IMR-90 (cell line): ENCODE data around the gene STAT1. TPM values are rescaled to one million over a fixed set of nuclear protein-coding genes. Genes with fewer than 3 reads are reported as not detected.
A peak's percentile ranks its signal among the peaks of the same experiment; 100 is the strongest.

Experiments used
- ATAC-seq: fragments of 200-7000 bp; cut with Tn5 transposase; 2 replicates; pipeline ENCODE4 v1.9.1; 2020; ENCODE audit warnings: low read depth, mild to moderate bottlenecking, moderate library complexity
- BruUV-seq: library from RNA; stranded (reverse); fragments of 400-500 nt; replicated peaks from 2 replicates; lab custom pipeline; 2021; lab: Mats Ljungman, UMichigan
- CTCF ChIA-PET: fragments of 300-600 bp; formaldehyde crosslinking; extraction: SDS; loops from one replicate; lab custom pipeline; 2021; ENCODE audit warnings: antibody characterized with exemption; lab: Yijun Ruan, JAX
- POLR2A ChIA-PET: fragments of 300-600 bp; sonication (Branson Sonifier 250); formaldehyde crosslinking; loops from one replicate; lab custom pipeline; 2022; ENCODE audit warnings: antibody characterized with exemption; ENCODE audit not compliant: unreplicated experiment; lab: Charles Lee
- DNase-seq: peaks from one replicate; pipeline ENCODE4 v3.0.0; 2013
- H2AFZ ChIP-seq: replicated peaks from 2 replicates; pipeline ENCODE3; 2013; ENCODE audit warnings: low read length, mild to moderate bottlenecking; ENCODE audit not compliant: poor library complexity
- H2AK5ac ChIP-seq: 2 replicates; pipeline ENCODE4 v1.6.1; 2013; ENCODE audit warnings: low read depth, low read length, inconsistent platforms
- H2AK9ac ChIP-seq: replicated peaks from 2 replicates; pipeline ENCODE3; 2013; ENCODE audit warnings: mild to moderate bottlenecking, low read depth, low read length, moderate library complexity; ENCODE audit not compliant: poor library complexity
- H2BK120ac ChIP-seq: 2 replicates; pipeline ENCODE4 v1.6.1; 2013; ENCODE audit warnings: low read depth, low read length, inconsistent platforms
- H2BK15ac ChIP-seq: 3 replicates; pipeline ENCODE4 v1.6.1; 2013; ENCODE audit warnings: low read depth, low read length, inconsistent platforms
- H2BK20ac ChIP-seq: 2 replicates; pipeline ENCODE4 v1.6.1; 2013; ENCODE audit warnings: low read depth, mild to moderate bottlenecking, inconsistent platforms, low read length, moderate library complexity
- H2BK5ac ChIP-seq: 2 replicates; pipeline ENCODE4 v1.6.1; 2013; ENCODE audit warnings: mild to moderate bottlenecking, low read depth, low read length, inconsistent platforms; ENCODE audit not compliant: poor library complexity, severe bottlenecking
- H3K14ac ChIP-seq: replicated peaks from 2 replicates; pipeline ENCODE4 v1.6.1; 2013; ENCODE audit warnings: low read depth, low read length, inconsistent platforms
- H3K18ac ChIP-seq: 2 replicates; pipeline ENCODE4 v1.6.1; 2013; ENCODE audit warnings: low read depth, low read length, control low read depth
- H3K23ac ChIP-seq: 2 replicates; pipeline ENCODE4 v1.6.1; 2013; ENCODE audit warnings: low read depth, low read length, inconsistent platforms
- H3K27ac ChIP-seq: 2 replicates; pipeline ENCODE4 v1.5.1; 2013; ENCODE audit warnings: mild to moderate bottlenecking, control low read depth, low read length; ENCODE audit not compliant: insufficient read depth
- H3K27me3 ChIP-seq: 2 replicates; pipeline ENCODE4 v1.6.1; 2013; ENCODE audit warnings: low read length; ENCODE audit not compliant: control insufficient read depth, insufficient read depth
- H3K36me3 ChIP-seq: 2 replicates; pipeline ENCODE4 v1.6.1; 2013; ENCODE audit warnings: low read length, mixed read lengths; ENCODE audit not compliant: control insufficient read depth, insufficient read depth
- H3K4ac ChIP-seq: 2 replicates; pipeline ENCODE4 v1.6.1; 2013; ENCODE audit warnings: low read depth, low read length, inconsistent platforms
- H3K4me1 ChIP-seq: 2 replicates; pipeline ENCODE4 v1.6.1; 2013; ENCODE audit warnings: low read length, mixed read lengths; ENCODE audit not compliant: control insufficient read depth, insufficient read depth
- H3K4me2 ChIP-seq: 2 replicates; pipeline ENCODE4 v1.6.1; 2013; ENCODE audit warnings: low read depth, mild to moderate bottlenecking, control low read depth, low read length, moderate library complexity
- H3K4me3 ChIP-seq: 2 replicates; pipeline ENCODE4 v1.5.1; 2013; ENCODE audit warnings: low read depth, mild to moderate bottlenecking, control low read depth, low read length, moderate library complexity; ENCODE audit not compliant: insufficient read depth
- H3K56ac ChIP-seq: 2 replicates; pipeline ENCODE4 v1.6.1; 2013; ENCODE audit warnings: low read length, inconsistent platforms; ENCODE audit not compliant: insufficient read depth; ENCODE audit errors: extremely low read depth
- H3K79me1 ChIP-seq, 2 experiments: 2 replicates each; pipeline ENCODE4 v1.6.1; 2013; ENCODE audit warnings: low read length in 2 of 2, inconsistent platforms in 1 of 2, low read depth in 1 of 2
- H3K9ac ChIP-seq: 2 replicates; pipeline ENCODE4 v1.6.1; 2013; ENCODE audit warnings: low read depth, low read length, control low read depth
- H3K9me1 ChIP-seq: 2 replicates; pipeline ENCODE4 v1.6.1; 2013; ENCODE audit warnings: low read length, inconsistent platforms; ENCODE audit not compliant: insufficient read depth
- H3K9me3 ChIP-seq: 2 replicates; pipeline ENCODE4 v1.6.1; 2013; ENCODE audit warnings: low read length; ENCODE audit not compliant: control insufficient read depth, insufficient read depth
- H4K20me1 ChIP-seq: 2 replicates; pipeline ENCODE4 v1.6.1; 2013; ENCODE audit warnings: low read length, inconsistent platforms; ENCODE audit not compliant: insufficient read depth
- H4K5ac ChIP-seq: 2 replicates; pipeline ENCODE4 v1.6.1; 2013; ENCODE audit warnings: mild to moderate bottlenecking, low read depth, low read length, control low read depth
- H4K8ac ChIP-seq, 2 experiments: 2 replicates each; pipeline ENCODE4 v1.6.1; 2013; ENCODE audit warnings: low read depth in 2 of 2, low read length in 2 of 2, control low read depth in 1 of 2, inconsistent platforms in 1 of 2
- H4K91ac ChIP-seq: 2 replicates; pipeline ENCODE4 v1.6.1; 2013; ENCODE audit warnings: low read depth, low read length, inconsistent platforms; ENCODE audit not compliant: insufficient read depth
- BHLHE40 ChIP-seq: fragments of 150-350 bp; IDR thresholded peaks from 2 replicates; pipeline ENCODE4 v1.6.1; 2016; ENCODE audit warnings: mild to moderate bottlenecking, low read depth, low read length
- CEBPB ChIP-seq: IDR thresholded peaks from 2 replicates; pipeline ENCODE4 v1.6.1; 2012; ENCODE audit warnings: low read depth, low read length, improper control_type of control experiment
- CHD1 ChIP-seq: IDR thresholded peaks from 2 replicates; pipeline ENCODE4 v1.6.1; 2012; ENCODE audit warnings: low read depth, low read length, improper control_type of control experiment
- CTCF ChIP-seq: conservative IDR thresholded peaks from 2 replicates; pipeline ENCODE4 v1.5.1; 2012; ENCODE audit warnings: mild to moderate bottlenecking, low read depth, low read length, improper control_type of control experiment
- ELK1 ChIP-seq: fragments of 150-350 bp; IDR thresholded peaks from 2 replicates; pipeline ENCODE4 v1.6.1; 2016; ENCODE audit warnings: low read depth, mild to moderate bottlenecking, low read length, moderate library complexity, borderline replicate concordance
- MAFK ChIP-seq: IDR thresholded peaks from 2 replicates; pipeline ENCODE4 v1.6.1; 2012; ENCODE audit warnings: low read depth, low read length, improper control_type of control experiment
- MAZ ChIP-seq: IDR thresholded peaks from 2 replicates; pipeline ENCODE4 v1.6.1; 2012; ENCODE audit warnings: low read depth, mild to moderate bottlenecking, low read length, improper control_type of control experiment, moderate library complexity, borderline replicate concordance
- NFE2L2 ChIP-seq: fragments of 150-350 bp; IDR thresholded peaks from 2 replicates; pipeline ENCODE4 v1.6.1; 2016; ENCODE audit warnings: low read depth, mild to moderate bottlenecking, low read length
- RAD21 ChIP-seq: IDR thresholded peaks from 2 replicates; pipeline ENCODE4 v1.6.1; 2012; ENCODE audit warnings: low read length, improper control_type of control experiment
- RCOR1 ChIP-seq: IDR thresholded peaks from 2 replicates; pipeline ENCODE4 v1.6.1; 2012; ENCODE audit warnings: mild to moderate bottlenecking, low read length, improper control_type of control experiment; ENCODE audit not compliant: insufficient replicate concordance
- RFX5 ChIP-seq: IDR thresholded peaks from 2 replicates; pipeline ENCODE4 v1.8.0; 2012; ENCODE audit warnings: low read depth, mild to moderate bottlenecking, low read length, moderate library complexity
- SMC3 ChIP-seq: fragments of 150-350 bp; IDR thresholded peaks from 2 replicates; pipeline ENCODE4 v1.6.1; 2016; ENCODE audit warnings: low read depth, mild to moderate bottlenecking, antibody characterized with exemption, low read length, moderate library complexity
- USF2 ChIP-seq: fragments of 150-350 bp; IDR thresholded peaks from 2 replicates; pipeline ENCODE4 v1.6.1; 2017; ENCODE audit warnings: mild to moderate bottlenecking, antibody characterized with exemption, low read length, low read depth
- WGBS, 2 experiments: methylation state at CpG; one replicate each; pipeline versions ENCODE4 v1.1.5 to v1.1.7; 2013; ENCODE audit warnings: missing lambda C conversion rate in 2 of 2; ENCODE audit not compliant: insufficient read length in 1 of 2; ENCODE audit errors: extremely low coverage in 2 of 2; 5-methylcytosine and 5-hydroxymethylcytosine counted together
- dilution Hi-C: fragments of 300-500 bp; cut with HindIII; formaldehyde crosslinking; loops from one replicate; pipeline ENCODE4 v1.14.3; 2018; ENCODE audit warnings: low sequenced_read_pairs; ENCODE audit not compliant: unreplicated experiment
- in situ Hi-C: fragments of 300-500 bp; cut with MboI; formaldehyde crosslinking; loops from 3 replicates; pipeline ENCODE4 v1.14.3; 2019; ENCODE audit warnings: low sequenced_read_pairs, inconsistent platforms, mixed read lengths
- intact Hi-C: fragments of 100-400 bp; cut with micrococcal nuclease; formaldehyde crosslinking; loops from 2 replicates; pipeline ENCODE4 v1.10.0; 2022
- polyA plus RNA-seq, 3 experiments: library from polyadenylated mRNA; depleted of rRNA; stranded (reverse); fragments of >200 nt; gene quantifications; 2 replicates each; pipeline ENCODE4 v1.2.3, GENCODE V29; 2012; ENCODE audit warnings: low replicate concordance in 1 of 3
- total RNA-seq: library from RNA; depleted of rRNA; stranded (reverse); fragments of >200 nt; gene quantifications from 2 replicates; pipeline ENCODE4 v1.2.3, GENCODE V29; 2012

The STAT1 gene
- total and polyA plus RNA-seq, 2 of the 4 experiments (the other 2 are of a cell fraction) = 43.2 to 67.9 TPM

GRCh38 chr2:191018643-191019119, 4.7 kb upstream of the STAT1 start:
- no peak overlapping the region for H3K4me2 ChIP-seq
- no peaks in the 10 kb centered on the region for H4K20me1 ChIP-seq
- ChIA-PET CTCF (no interaction called here), POLR2A (no interaction called here)
- peaks cover 17% of the 10 kb centered on the region for H3K9me1 ChIP-seq
- H3K9me3 ChIP-seq = no peaks in the 10 kb centered on the region
- H2BK20ac ChIP-seq = no peak overlapping the region
- intact Hi-C loops (no loop called here), in situ Hi-C loops (no loop called here), dilution Hi-C loops (no loop called here)
- H2AK5ac ChIP-seq = no peak overlapping the region
- no peak overlapping the region for H3K56ac ChIP-seq
- H4K5ac ChIP-seq = no peak overlapping the region
- no peaks in the 10 kb centered on the region for H3K27me3 ChIP-seq
- no peak overlapping the region for H2AK9ac ChIP-seq
- DNase-seq (no peak), ATAC-seq (no peak)
- H4K8ac ChIP-seq = no peak overlapping the region
- peaks cover 18% of the 10 kb centered on the region for H3K4me1 ChIP-seq
- TF ChIP-seq RAD21 = no peak
- no peak for TF ChIP-seq CHD1
- no peak for TF ChIP-seq MAFK
- no peak for TF ChIP-seq CEBPB
- no peak for TF ChIP-seq CTCF
- no peak for TF ChIP-seq MAZ
- TF ChIP-seq BHLHE40 = no peak
- no peak for TF ChIP-seq RFX5
- TF ChIP-seq NFE2L2 = no peak
- no peak for TF ChIP-seq SMC3
- no peak for TF ChIP-seq USF2
- TF ChIP-seq ELK1 = no peak
- TF ChIP-seq RCOR1 = no peak
- no peak overlapping the region for H3K4ac ChIP-seq
- H2BK120ac ChIP-seq = peak overlapping the region; percentile 49; the same call in 1 of the 2 replicates
- H3K27ac ChIP-seq = no peak overlapping the region
- peak overlapping the region; percentile 55 for H2AFZ ChIP-seq
- no TSS peak for BruUV-seq
- no peak overlapping the region for H3K9ac ChIP-seq
- H3K36me3 ChIP-seq = no peaks in the 10 kb centered on the region
- H3K23ac ChIP-seq = no peak overlapping the region
- H4K91ac ChIP-seq = no peak overlapping the region
- H3K18ac ChIP-seq = no peak overlapping the region
- H3K14ac ChIP-seq = no peak overlapping the region
- H2BK15ac ChIP-seq = peak overlapping the region; percentile 12; the same call in 1 of the 3 replicates
- no peak overlapping the region for H2BK5ac ChIP-seq
- H3K4me3 ChIP-seq = no peak overlapping the region
- H3K79me1 ChIP-seq = peaks cover 6 to 32% of the 10 kb centered on the region in 2 experiments
- WGBS, 2 experiments = 83% methylated on average over 1 of the region's 3 CpGs; no CpG with 5 or more reads in 1 of the 2 experiments
